ENCODE data around the gene PTPRK.

The PTPRK gene

GRCh38 chr6:128018821-128019220, 501.6 kb downstream of the PTPRK start:
- Histone ChIP-seq H3K4me3 (ENCODE audit: low read length) (no peak overlapping the region), H3K4me1 (ENCODE audit: control insufficient read depth, insufficient read depth, low read length) (no peaks in the 10 kb centered on the region), H3K9me3 (ENCODE audit: control insufficient read depth, insufficient read depth, low read length) (no peaks in the 10 kb centered on the region), H3K27me3 (ENCODE audit: control insufficient read depth, insufficient read depth, low read length) (no peaks in the 10 kb centered on the region), H3K36me3 (ENCODE audit: control insufficient read depth, insufficient read depth, low read length) (no peaks in the 10 kb centered on the region), H3K27ac (ENCODE audit: low read length) (no peak overlapping the region)
- DNase-seq (ENCODE audit: low read depth, low spot score) = no peak
- WGBS (ENCODE audit: insufficient coverage, insufficient read length) = no CpG with 5 or more reads among the region's 2 CpGs

- Histone ChIP-seq H3K4me1 (ENCODE audit: control insufficient read depth, insufficient read depth, low read length) (no peaks in the 10 kb centered on the region), H3K9me3 (ENCODE audit: control insufficient read depth, insufficient read depth, low read length) (no peaks in the 10 kb centered on the region)
Measured at GRCh38 chr6:128017288-128017687, 503.1 kb downstream of the PTPRK start.

GRCh38 chr6:128007658-128008057, 512.7 kb downstream of the PTPRK start:
- H3K36me3 ChIP-seq (ENCODE audit: control insufficient read depth, insufficient read depth, low read length) = no peaks in the 10 kb centered on the region
- no peak for DNase-seq (ENCODE audit: low read depth, low spot score)
- no peaks in the 10 kb centered on the region for H3K9me3 ChIP-seq (ENCODE audit: control insufficient read depth, insufficient read depth, low read length)
- H3K4me3 ChIP-seq (ENCODE audit: low read length) = no peak overlapping the region
- no CpG with 5 or more reads among the region's 1 CpG for WGBS (ENCODE audit: insufficient coverage, insufficient read length)
- H3K27me3 ChIP-seq (ENCODE audit: control insufficient read depth, insufficient read depth, low read length) = no peaks in the 10 kb centered on the region
- no peaks in the 10 kb centered on the region for H3K4me1 ChIP-seq (ENCODE audit: control insufficient read depth, insufficient read depth, low read length)
- no peak overlapping the region for H3K27ac ChIP-seq (ENCODE audit: low read length)

More at GRCh38 chr6:128017288-128017687, 503.1 kb downstream of the PTPRK start:
- Histone ChIP-seq H3K27me3 (ENCODE audit: control insufficient read depth, insufficient read depth, low read length) (no peaks in the 10 kb centered on the region), H3K27ac (ENCODE audit: low read length) (no peak overlapping the region), H3K36me3 (ENCODE audit: control insufficient read depth, insufficient read depth, low read length) (no peaks in the 10 kb centered on the region), H3K4me3 (ENCODE audit: low read length) (no peak overlapping the region)
- no peak for DNase-seq (ENCODE audit: low read depth, low spot score)

GRCh38 chr6:128005009-128005408, 515.4 kb downstream of the PTPRK start:
- 100% methylated on average over 1 of the region's 5 CpGs for WGBS (ENCODE audit: insufficient coverage, insufficient read length)

GRCh38 chr6:128000363-128000762, 520.0 kb downstream of the PTPRK start:
- no CpG with 5 or more reads among the region's 2 CpGs for WGBS (ENCODE audit: insufficient coverage, insufficient read length)
- DNase-seq (ENCODE audit: low read depth, low spot score) = no peak
- Histone ChIP-seq H3K4me3 (ENCODE audit: low read length) (no peak overlapping the region), H3K4me1 (ENCODE audit: control insufficient read depth, insufficient read depth, low read length) (no peaks in the 10 kb centered on the region), H3K9me3 (ENCODE audit: control insufficient read depth, insufficient read depth, low read length) (no peaks in the 10 kb centered on the region), H3K36me3 (ENCODE audit: control insufficient read depth, insufficient read depth, low read length) (no peaks in the 10 kb centered on the region), H3K27me3 (ENCODE audit: control insufficient read depth, insufficient read depth, low read length) (no peaks in the 10 kb centered on the region), H3K27ac (ENCODE audit: low read length) (no peak overlapping the region)

More at GRCh38 chr6:128005009-128005408, 515.4 kb downstream of the PTPRK start:
- DNase-seq (ENCODE audit: low read depth, low spot score) = no peak
- Histone ChIP-seq H3K27me3 (ENCODE audit: control insufficient read depth, insufficient read depth, low read length) (no peaks in the 10 kb centered on the region), H3K4me1 (ENCODE audit: control insufficient read depth, insufficient read depth, low read length) (no peaks in the 10 kb centered on the region), H3K27ac (ENCODE audit: low read length) (no peak overlapping the region), H3K9me3 (ENCODE audit: control insufficient read depth, insufficient read depth, low read length) (no peaks in the 10 kb centered on the region), H3K4me3 (ENCODE audit: low read length) (no peak overlapping the region), H3K36me3 (ENCODE audit: control insufficient read depth, insufficient read depth, low read length) (no peaks in the 10 kb centered on the region)

- Histone ChIP-seq H3K27me3 (ENCODE audit: control insufficient read depth, insufficient read depth, low read length) (no peaks in the 10 kb centered on the region), H3K9me3 (ENCODE audit: control insufficient read depth, insufficient read depth, low read length) (no peaks in the 10 kb centered on the region), H3K27ac (ENCODE audit: low read length) (no peak overlapping the region), H3K36me3 (ENCODE audit: control insufficient read depth, insufficient read depth, low read length) (no peaks in the 10 kb centered on the region), H3K4me3 (ENCODE audit: low read length) (no peak overlapping the region), H3K4me1 (ENCODE audit: control insufficient read depth, insufficient read depth, low read length) (no peaks in the 10 kb centered on the region)
- no CpG with 5 or more reads among the region's 4 CpGs for WGBS (ENCODE audit: insufficient coverage, insufficient read length)
- no peak for DNase-seq (ENCODE audit: low read depth, low spot score)
Measured at GRCh38 chr6:127998985-127999384, 521.4 kb downstream of the PTPRK start.

- Histone ChIP-seq H3K27ac (ENCODE audit: low read length) (no peak overlapping the region), H3K4me1 (ENCODE audit: control insufficient read depth, insufficient read depth, low read length) (no peaks in the 10 kb centered on the region), H3K27me3 (ENCODE audit: control insufficient read depth, insufficient read depth, low read length) (no peaks in the 10 kb centered on the region), H3K4me3 (ENCODE audit: low read length) (no peak overlapping the region), H3K9me3 (ENCODE audit: control insufficient read depth, insufficient read depth, low read length) (no peaks in the 10 kb centered on the region), H3K36me3 (ENCODE audit: control insufficient read depth, insufficient read depth, low read length) (no peaks in the 10 kb centered on the region)
- no peak for DNase-seq (ENCODE audit: low read depth, low spot score)
- WGBS (ENCODE audit: insufficient coverage, insufficient read length) = no CpG with 5 or more reads among the region's 3 CpGs
Measured at GRCh38 chr6:127997496-127998164, 522.8 kb downstream of the PTPRK start.

- H3K27ac ChIP-seq (ENCODE audit: low read length) = no peak overlapping the region
- no peak overlapping the region for H3K4me3 ChIP-seq (ENCODE audit: low read length)
- no peaks in the 10 kb centered on the region for H3K36me3 ChIP-seq (ENCODE audit: control insufficient read depth, insufficient read depth, low read length)
- WGBS (ENCODE audit: insufficient coverage, insufficient read length) = no CpG with 5 or more reads among the region's 3 CpGs
- no peaks in the 10 kb centered on the region for H3K4me1 ChIP-seq (ENCODE audit: control insufficient read depth, insufficient read depth, low read length)
- DNase-seq (ENCODE audit: low read depth, low spot score) = no peak
- no peaks in the 10 kb centered on the region for H3K9me3 ChIP-seq (ENCODE audit: control insufficient read depth, insufficient read depth, low read length)
- no peaks in the 10 kb centered on the region for H3K27me3 ChIP-seq (ENCODE audit: control insufficient read depth, insufficient read depth, low read length)
Measured at GRCh38 chr6:127996925-127997324, 523.5 kb downstream of the PTPRK start.

GRCh38 chr6:127992144-127992543, 528.3 kb downstream of the PTPRK start:
- WGBS (ENCODE audit: insufficient coverage, insufficient read length) = no CpG with 5 or more reads among the region's 1 CpG
- no peak overlapping the region for H3K4me3 ChIP-seq (ENCODE audit: low read length)
- no peak overlapping the region for H3K27ac ChIP-seq (ENCODE audit: low read length)
- no peaks in the 10 kb centered on the region for H3K36me3 ChIP-seq (ENCODE audit: control insufficient read depth, insufficient read depth, low read length)
- H3K27me3 ChIP-seq (ENCODE audit: control insufficient read depth, insufficient read depth, low read length) = no peaks in the 10 kb centered on the region
- no peaks in the 10 kb centered on the region for H3K9me3 ChIP-seq (ENCODE audit: control insufficient read depth, insufficient read depth, low read length)
- DNase-seq (ENCODE audit: low read depth, low spot score) = no peak
- H3K4me1 ChIP-seq (ENCODE audit: control insufficient read depth, insufficient read depth, low read length) = no peaks in the 10 kb centered on the region

- no peak for DNase-seq (ENCODE audit: low read depth, low spot score)
- Histone ChIP-seq H3K4me1 (ENCODE audit: control insufficient read depth, insufficient read depth, low read length) (no peaks in the 10 kb centered on the region), H3K9me3 (ENCODE audit: control insufficient read depth, insufficient read depth, low read length) (no peaks in the 10 kb centered on the region), H3K36me3 (ENCODE audit: control insufficient read depth, insufficient read depth, low read length) (no peaks in the 10 kb centered on the region), H3K27me3 (ENCODE audit: control insufficient read depth, insufficient read depth, low read length) (no peaks in the 10 kb centered on the region), H3K4me3 (ENCODE audit: low read length) (no peak overlapping the region), H3K27ac (ENCODE audit: low read length) (no peak overlapping the region)
- WGBS (ENCODE audit: insufficient coverage, insufficient read length) = no CpG with 5 or more reads among the region's 1 CpG
Measured at GRCh38 chr6:127990074-127990473, 530.3 kb downstream of the PTPRK start.

- no peaks in the 10 kb centered on the region for H3K9me3 ChIP-seq (ENCODE audit: control insufficient read depth, insufficient read depth, low read length)
- H3K4me3 ChIP-seq (ENCODE audit: low read length) = no peak overlapping the region
- H3K27ac ChIP-seq (ENCODE audit: low read length) = no peak overlapping the region
- H3K27me3 ChIP-seq (ENCODE audit: control insufficient read depth, insufficient read depth, low read length) = no peaks in the 10 kb centered on the region
- no peaks in the 10 kb centered on the region for H3K4me1 ChIP-seq (ENCODE audit: control insufficient read depth, insufficient read depth, low read length)
- no peaks in the 10 kb centered on the region for H3K36me3 ChIP-seq (ENCODE audit: control insufficient read depth, insufficient read depth, low read length)
- WGBS (ENCODE audit: insufficient coverage, insufficient read length) = no CpG with 5 or more reads among the region's 5 CpGs
- no peak for DNase-seq (ENCODE audit: low read depth, low spot score)
Measured at GRCh38 chr6:127980996-127981395, 539.4 kb downstream of the PTPRK start.
